Measurements from ENCODE around the gene LRP5.

- TF ChIP-seq CTCF (IDR thresholded peaks at IDR 0.05; ENCODE audit: low read depth, low read length) (no peak), POLR2A (IDR thresholded peaks at IDR 0.05; ENCODE audit: extremely low read depth, insufficient read length) (no peak), MYC (IDR thresholded peaks at IDR 0.05; ENCODE audit: low read depth, low read length) (no peak)
Observed at GRCh38 chr11:68412593-68413475, 100.4 kb downstream of the LRP5 start.
